D721Med (cell line): Measurements from ENCODE around the gene BCORL1.

Source experiments
- DNase-seq: peaks from one replicate; pipeline ENCODE4 v3.0.0; 2011; ENCODE audit warnings: low spot score; ENCODE audit not compliant: insufficient read length
- FAIRE-seq: peaks from 2 replicates; lab custom pipeline; 2011; peaks lifted over from hg19 to GRCh38; lab: Jason Lieb, UNC
- CTCF ChIP-seq: IDR thresholded peaks from 2 replicates; pipeline ENCODE4 v1.5.1; 2012; ENCODE audit warnings: mild to moderate bottlenecking, control low read depth; ENCODE audit not compliant: insufficient read depth; ENCODE audit errors: missing control alignments

The BCORL1 gene

GRCh38 chrX:129980540-129981199, 1.8 kb upstream of the BCORL1 start:
- FAIRE-seq = no peak
- TF ChIP-seq CTCF = no peak
- DNase-seq = no peak

GRCh38 chrX:129981200-129981553, 1.3 kb upstream of the BCORL1 start:
- TF ChIP-seq CTCF = no peak
- DNase-seq (no peak), FAIRE-seq (no peak)

GRCh38 chrX:129981752-129982299, 609 bp upstream of the BCORL1 start:
- FAIRE-seq = no peak
- no peak for TF ChIP-seq CTCF
- DNase-seq = no peak

- FAIRE-seq = no peak
- DNase-seq = no peak
- no peak for TF ChIP-seq CTCF
These were observed 1.2 kb downstream of the BCORL1 start for GRCh38 chrX:129983575-129984110.

GRCh38 chrX:129984111-129984958, 1.9 kb downstream of the BCORL1 start:
- DNase-seq (peak; percentile 28), FAIRE-seq (no peak)
- TF ChIP-seq CTCF = no peak

- no peak for TF ChIP-seq CTCF
- FAIRE-seq (no peak), DNase-seq (no peak)
These were observed 5.4 kb downstream of the BCORL1 start for GRCh38 chrX:129987871-129988270.

GRCh38 chrX:129992181-129992580, 9.7 kb downstream of the BCORL1 start:
- DNase-seq = no peak
- FAIRE-seq = no peak
- no peak for TF ChIP-seq CTCF
